Adipocyte (in vitro differentiated cells): ENCODE results near the gene DACH2.

ENCODE experiments used
- DNase-seq: peaks from one replicate; pipeline ENCODE4 v3.0.0-alpha.2; 2015; ENCODE audit warnings: low read depth
- H3K27me3 ChIP-seq: replicated peaks from 2 replicates; pipeline ENCODE4 v1.7.0; 2013; ENCODE audit warnings: mild to moderate bottlenecking, low read length, moderate library complexity; ENCODE audit not compliant: control insufficient read depth, insufficient read depth
- H3K36me3 ChIP-seq: 2 replicates; pipeline ENCODE4 v1.7.0; 2013; ENCODE audit warnings: low read length, mild to moderate bottlenecking, moderate library complexity; ENCODE audit not compliant: control insufficient read depth, insufficient read depth, severe bottlenecking
- H3K4me1 ChIP-seq: 2 replicates; pipeline ENCODE4 v1.7.0; 2013; ENCODE audit warnings: mild to moderate bottlenecking, low read length, moderate library complexity; ENCODE audit not compliant: control insufficient read depth, insufficient read depth
- H3K4me3 ChIP-seq: 2 replicates; pipeline ENCODE4 v1.7.0; 2013; ENCODE audit warnings: mild to moderate bottlenecking, low read length, moderate library complexity
- H3K9ac ChIP-seq: 2 replicates; pipeline ENCODE4 v1.7.0; 2013; ENCODE audit warnings: mild to moderate bottlenecking, low read length, moderate library complexity
- H3K9me3 ChIP-seq: 2 replicates; pipeline ENCODE4 v1.7.0; 2013; ENCODE audit warnings: mild to moderate bottlenecking, low read length, moderate library complexity; ENCODE audit not compliant: control insufficient read depth

DACH2 gene

DNA sequence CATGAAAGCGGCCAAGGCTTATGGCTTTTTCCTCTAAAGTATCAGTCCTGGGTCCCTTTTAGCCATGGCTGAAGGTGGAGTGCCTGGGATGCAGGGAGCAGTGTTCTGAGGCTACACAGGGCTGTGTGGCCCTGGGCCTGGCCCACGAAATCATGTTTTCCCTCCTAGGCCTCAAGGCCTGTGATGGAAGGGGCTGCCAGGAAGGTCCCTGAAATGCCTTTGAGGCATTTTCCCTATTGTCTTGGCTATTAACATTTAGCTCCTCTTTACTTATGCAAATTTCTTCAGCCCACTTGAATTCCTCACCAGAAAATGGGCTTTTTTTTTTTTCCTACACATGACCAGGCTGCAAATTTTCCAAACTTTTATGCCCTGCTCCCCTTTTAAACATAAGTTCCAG, 657.0 kb downstream of the DACH2 start:
- no peak overlapping the region for H3K4me3 ChIP-seq
- H3K36me3 ChIP-seq: no peaks in the 10 kb centered on the region
- no peak overlapping the region for H3K9ac ChIP-seq
- no peaks in the 10 kb centered on the region for H3K4me1 ChIP-seq
- no peak for DNase-seq
- peaks cover 15% of the 10 kb centered on the region for H3K9me3 ChIP-seq
- H3K27me3 ChIP-seq: peaks cover 3% of the 10 kb centered on the region

- H3K4me3 ChIP-seq: no peak overlapping the region
- no peaks in the 10 kb centered on the region for H3K4me1 ChIP-seq
- H3K27me3 ChIP-seq: no peaks in the 10 kb centered on the region
- no peaks in the 10 kb centered on the region for H3K36me3 ChIP-seq
- peaks cover 15% of the 10 kb centered on the region for H3K9me3 ChIP-seq
- peak; percentile 0 for DNase-seq
- H3K9ac ChIP-seq: no peak overlapping the region
These were observed 658.5 kb downstream of the DACH2 start for GRCh38 chrX:86806786-86807185.

DNA sequence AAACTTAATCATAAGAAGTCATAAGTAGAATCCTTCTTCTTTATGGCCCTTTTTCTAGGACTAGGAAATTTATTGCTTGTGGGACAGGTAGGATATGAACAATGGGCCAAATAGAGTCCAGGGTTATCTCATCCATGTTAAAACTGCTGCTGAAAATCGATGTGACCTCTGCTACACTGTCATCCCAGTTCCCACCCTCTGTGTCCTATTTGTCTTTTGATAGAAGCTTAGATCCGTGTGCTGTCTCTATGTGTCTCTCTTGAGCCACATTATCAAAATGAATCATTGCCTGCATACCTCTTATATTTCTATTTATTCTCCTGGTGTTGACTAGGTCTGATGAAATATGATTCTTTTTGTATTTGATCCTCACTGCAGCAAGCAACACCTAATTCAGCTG, 661.4 kb downstream of the DACH2 start:
- no peaks in the 10 kb centered on the region for H3K36me3 ChIP-seq
- no peak overlapping the region for H3K4me3 ChIP-seq
- no peaks in the 10 kb centered on the region for H3K4me1 ChIP-seq
- no peak for DNase-seq
- no peaks in the 10 kb centered on the region for H3K27me3 ChIP-seq
- H3K9me3 ChIP-seq: peaks cover 15% of the 10 kb centered on the region
- H3K9ac ChIP-seq: no peak overlapping the region

DNA sequence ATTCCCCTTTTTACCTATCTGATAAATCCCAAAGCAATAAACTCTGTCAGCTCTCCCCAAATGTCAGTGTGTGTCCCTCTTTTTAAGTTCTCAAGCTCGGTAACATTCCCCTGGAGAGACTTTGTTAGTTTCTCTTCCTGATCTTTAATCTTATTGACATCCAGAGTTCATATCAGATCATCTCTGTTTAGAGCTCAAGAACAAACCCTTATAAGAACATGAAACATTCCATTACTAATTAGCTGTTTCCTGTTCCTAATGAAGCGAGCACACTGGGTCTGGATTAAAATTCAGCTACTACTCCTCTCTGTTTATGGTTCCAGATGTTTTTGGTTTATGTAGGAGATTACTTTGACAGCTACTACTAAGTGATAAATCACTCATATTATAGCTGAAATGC, 681.5 kb downstream of the DACH2 start:
- H3K27me3 ChIP-seq: no peaks in the 10 kb centered on the region
- no peaks in the 10 kb centered on the region for H3K4me1 ChIP-seq
- no peaks in the 10 kb centered on the region for H3K36me3 ChIP-seq
- no peak for DNase-seq
- H3K9ac ChIP-seq: no peak overlapping the region
- no peak overlapping the region for H3K4me3 ChIP-seq
- H3K9me3 ChIP-seq: peaks cover 8% of the 10 kb centered on the region

DNA sequence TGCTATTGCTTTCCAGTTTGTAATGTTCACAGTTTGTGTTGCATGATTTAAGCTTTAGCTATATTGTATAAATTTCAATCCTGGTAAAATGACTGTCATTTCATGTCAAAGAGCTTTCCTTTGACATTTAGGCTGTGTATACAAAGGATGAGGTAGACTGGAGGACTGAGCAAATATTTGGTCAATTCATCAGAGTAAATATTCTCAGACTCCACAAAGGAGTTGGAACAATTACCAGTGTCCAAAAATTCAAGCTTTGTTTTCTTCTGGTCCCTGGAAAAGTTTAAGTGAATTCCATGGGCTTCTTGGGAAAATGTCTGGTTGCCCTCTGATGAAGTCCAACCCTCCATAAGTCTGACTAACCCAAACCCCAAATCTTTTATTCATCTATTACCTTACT, 682.4 kb downstream of the DACH2 start:
- no peaks in the 10 kb centered on the region for H3K9me3 ChIP-seq
- H3K9ac ChIP-seq: no peak overlapping the region
- H3K4me3 ChIP-seq: no peak overlapping the region
- no peak for DNase-seq
- no peaks in the 10 kb centered on the region for H3K36me3 ChIP-seq
- no peaks in the 10 kb centered on the region for H3K27me3 ChIP-seq
- no peaks in the 10 kb centered on the region for H3K4me1 ChIP-seq

- Histone ChIP-seq H3K4me1 (no peaks in the 10 kb centered on the region), H3K9me3 (peaks cover 20% of the 10 kb centered on the region), H3K27me3 (no peaks in the 10 kb centered on the region), H3K36me3 (no peaks in the 10 kb centered on the region), H3K9ac (no peak overlapping the region), H3K4me3 (no peak overlapping the region)
- DNase-seq: no peak
These were observed 696.9 kb downstream of the DACH2 start for GRCh38 chrX:86845101-86845500.
